ENCODE measurements around the gene ERC1. TPM values are rescaled to one million over a fixed set of nuclear protein-coding genes. Genes with fewer than 3 reads are reported as not detected.

The ERC1 gene
- total and polyA plus RNA-seq, 9 of the 15 experiments (the other 6 are each of a cell fraction or from before 2014, with no cell fraction given): 0.74 to 11.8 (median 4.8) TPM

DNA sequence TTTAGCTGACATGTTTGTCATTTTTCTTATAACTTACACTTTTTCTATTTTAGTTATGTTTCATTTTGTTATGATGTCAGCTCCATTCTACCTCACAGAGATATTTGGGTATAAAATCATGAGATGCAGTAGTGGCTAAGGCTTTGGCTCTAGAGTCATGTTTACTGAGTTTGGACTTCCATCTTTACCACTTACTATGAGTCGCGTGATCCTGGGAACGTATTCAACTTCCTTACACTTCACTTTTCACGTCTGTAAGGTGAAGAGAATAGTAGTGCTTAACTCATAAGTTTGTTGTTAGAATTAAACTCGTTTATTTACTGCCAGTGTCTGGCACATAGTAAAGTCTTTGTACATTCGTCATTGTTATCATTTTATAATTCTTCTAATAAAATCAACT, 126.3 kb downstream of the ERC1 start (continued):
- TF ChIP-seq, protein P1, sequence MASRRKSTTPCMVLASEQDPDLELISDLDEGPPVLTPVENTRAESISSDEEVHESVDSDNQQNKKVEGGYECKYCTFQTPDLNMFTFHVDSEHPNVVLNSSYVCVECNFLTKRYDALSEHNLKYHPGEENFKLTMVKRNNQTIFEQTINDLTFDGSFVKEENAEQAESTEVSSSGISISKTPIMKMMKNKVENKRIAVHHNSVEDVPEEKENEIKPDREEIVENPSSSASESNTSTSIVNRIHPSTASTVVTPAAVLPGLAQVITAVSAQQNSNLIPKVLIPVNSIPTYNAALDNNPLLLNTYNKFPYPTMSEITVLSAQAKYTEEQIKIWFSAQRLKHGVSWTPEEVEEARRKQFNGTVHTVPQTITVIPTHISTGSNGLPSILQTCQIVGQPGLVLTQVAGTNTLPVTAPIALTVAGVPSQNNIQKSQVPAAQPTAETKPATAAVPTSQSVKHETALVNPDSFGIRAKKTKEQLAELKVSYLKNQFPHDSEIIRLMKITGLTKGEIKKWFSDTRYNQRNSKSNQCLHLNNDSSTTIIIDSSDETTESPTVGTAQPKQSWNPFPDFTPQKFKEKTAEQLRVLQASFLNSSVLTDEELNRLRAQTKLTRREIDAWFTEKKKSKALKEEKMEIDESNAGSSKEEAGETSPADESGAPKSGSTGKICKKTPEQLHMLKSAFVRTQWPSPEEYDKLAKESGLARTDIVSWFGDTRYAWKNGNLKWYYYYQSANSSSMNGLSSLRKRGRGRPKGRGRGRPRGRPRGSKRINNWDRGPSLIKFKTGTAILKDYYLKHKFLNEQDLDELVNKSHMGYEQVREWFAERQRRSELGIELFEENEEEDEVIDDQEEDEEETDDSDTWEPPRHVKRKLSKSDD (conservative IDR thresholded peaks at IDR 0.05; ENCODE audit: low read length): no peak
- TF ChIP-seq ZNF717 (CRISPR knock-in tag; IDR thresholded peaks at IDR 0.05): no peak

DNA sequence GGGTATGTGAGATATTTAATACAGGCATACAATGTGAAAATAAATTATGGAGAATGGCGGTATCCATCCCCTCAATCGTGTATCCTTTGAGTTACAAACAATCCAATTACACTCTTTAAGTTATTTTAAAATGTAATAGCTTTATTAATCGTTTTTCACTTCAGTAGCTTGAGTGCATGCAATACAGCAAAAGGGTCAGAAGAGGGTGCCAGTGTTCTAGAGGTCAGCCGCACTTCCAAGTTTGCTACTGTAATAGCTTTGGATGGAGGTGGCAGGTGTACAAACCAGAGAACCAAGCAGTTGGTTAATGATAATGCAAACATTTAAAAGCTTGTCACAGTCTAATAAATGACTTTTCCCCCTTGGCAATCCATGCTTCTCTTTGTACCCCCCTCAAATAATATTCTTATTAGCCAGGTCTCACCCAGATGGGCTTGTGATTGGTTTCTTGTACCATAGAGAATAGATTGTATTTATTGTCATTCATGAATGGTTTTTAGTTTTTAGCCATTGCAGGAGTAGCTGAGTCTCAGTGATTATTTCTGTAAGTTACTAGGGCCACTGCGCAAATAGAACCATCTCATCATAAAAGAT, 127.0 kb downstream of the ERC1 start:
- CTCF ChIA-PET (ENCODE audit: low intra/inter-chr PET ratio): interaction anchor here (0.9 to 4.1 kb wide), 2 partner anchors 466 to 822 kb away, joined by 3 to 25 read pairs; no protein-coding TSS in a partner anchor
- FAIRE-seq: peak; percentile 71
- WGBS (ENCODE audit: insufficient coverage, low coverage, missing lambda C conversion rate): 19% methylated on average over 5 of the region's 5 CpGs
- Histone ChIP-seq H3K9me1 (ENCODE audit: control insufficient read depth, insufficient read depth, low read length) (no peaks in the 10 kb centered on the region), H3K4me3 (no peak overlapping the region), H4K20me1 (replicated peaks; ENCODE audit: control insufficient read depth, insufficient read depth, low read length) (no peaks in the 10 kb centered on the region), H3K4me2 (ENCODE audit: insufficient read depth, low read length) (no peak overlapping the region), H3K4me1 (replicated peaks in 1 of 2; ENCODE audit: control insufficient read depth in 2 of 2, insufficient read depth in 2 of 2, low read length in 2 of 2) (no peaks in the 10 kb centered on the region), H2AFZ (ENCODE audit: low read depth, low read length) (no peak overlapping the region), H3K9ac (ENCODE audit: insufficient read depth in 1 of 2, low read depth in 2 of 2, low read length in 2 of 2) (no peak overlapping the region), H3K27ac (ENCODE audit: extremely low read depth, low read depth, low read length) (no peak overlapping the region), H3K27me3 (ENCODE audit: control insufficient read depth in 2 of 2, insufficient read depth in 2 of 2, low read length in 2 of 2) (no peaks in the 10 kb centered on the region), H3K36me3 (ENCODE audit: control insufficient read depth, insufficient read depth, low read length) (0 out of 3 replicates have a peak, but pooled peaks cover 2% of the 10 kb centered on the region), H3K9me3 (replicated peaks; ENCODE audit: control insufficient read depth, insufficient read depth, low read depth, low read length) (no peaks in the 10 kb centered on the region), H3K79me2 (ENCODE audit: control insufficient read depth, insufficient read depth, low read length) (no peaks in the 10 kb centered on the region)
- POLR2A ChIA-PET: interaction anchor here (0.6 to 1.7 kb wide), 8 partner anchors 10 to 1677 kb away, joined by 3 to 14 read pairs (median 3); partner anchors contain the start of gene FKBP4
- peak; percentile 58; the same call in 2 of the 3 replicates for ATAC-seq
- BruUV-seq (replicated peaks): no TSS peak
- intact Hi-C loops (cut with micrococcal nuclease) (loop anchor here (1.0 to 10.0 kb wide), 2 partner anchors 147 to 465 kb away; no protein-coding TSS in a partner anchor), in situ Hi-C loops (cut with MboI) (loop anchor here (5.0 kb wide), 1 partner anchor 474 kb away; the partner anchor contains the start of gene FBXL14)
- peak; percentile 17 to 75 (median 42) for DNase-seq (ENCODE audit: extremely low read depth in 1 of 4, low spot score in 3 of 4)
- TF ChIP-seq SMC3 (conservative IDR thresholded peaks at IDR 0.05; ENCODE audit: insufficient read depth, low read depth, low read length) (peak; percentile 61; the same call in 1 of the 2 replicates), RBM39 (optimal IDR thresholded peaks at IDR 0.05; ENCODE audit: low read depth, low read length) (no peak), STAG1 (CRISPR knock-in tag; IDR thresholded peaks at IDR 0.05; ENCODE audit: borderline replicate concordance) (peak; percentile 41; the same call in 1 of the 2 replicates), CTBP1 (IDR thresholded peaks at IDR 0.05; ENCODE audit: borderline replicate concordance) (0 out of 2 replicates have a peak, but pooled peaks have one; percentile 23), ARID2 (IDR thresholded peaks at IDR 0.05) (peak; percentile 50; the same call in 1 of the 2 replicates), SRSF3 (IDR thresholded peaks at IDR 0.05; ENCODE audit: insufficient read depth, low read length) (no peak), RAD21 (CRISPR knock-in tag; conservative IDR thresholded peaks at IDR 0.05 in 1 of 2, IDR thresholded peaks at IDR 0.05 in 1 of 2) (peak; percentile 83 to 88)
- TF ChIP-seq, protein P2, sequence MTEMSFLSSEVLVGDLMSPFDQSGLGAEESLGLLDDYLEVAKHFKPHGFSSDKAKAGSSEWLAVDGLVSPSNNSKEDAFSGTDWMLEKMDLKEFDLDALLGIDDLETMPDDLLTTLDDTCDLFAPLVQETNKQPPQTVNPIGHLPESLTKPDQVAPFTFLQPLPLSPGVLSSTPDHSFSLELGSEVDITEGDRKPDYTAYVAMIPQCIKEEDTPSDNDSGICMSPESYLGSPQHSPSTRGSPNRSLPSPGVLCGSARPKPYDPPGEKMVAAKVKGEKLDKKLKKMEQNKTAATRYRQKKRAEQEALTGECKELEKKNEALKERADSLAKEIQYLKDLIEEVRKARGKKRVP (CRISPR knock-in tag; IDR thresholded peaks at IDR 0.05): no peak

Measured in K562 (cell line).